NCI-H2227 treated with DMSO at 0.1 percent for 48 hours (cell line): ENCODE results near the gene CCDC157.

Source experiments
- DNase-seq: peaks from one replicate; lab custom pipeline; 2025; lab: John Stamatoyannopoulos, UW

Gene CCDC157

DNA sequence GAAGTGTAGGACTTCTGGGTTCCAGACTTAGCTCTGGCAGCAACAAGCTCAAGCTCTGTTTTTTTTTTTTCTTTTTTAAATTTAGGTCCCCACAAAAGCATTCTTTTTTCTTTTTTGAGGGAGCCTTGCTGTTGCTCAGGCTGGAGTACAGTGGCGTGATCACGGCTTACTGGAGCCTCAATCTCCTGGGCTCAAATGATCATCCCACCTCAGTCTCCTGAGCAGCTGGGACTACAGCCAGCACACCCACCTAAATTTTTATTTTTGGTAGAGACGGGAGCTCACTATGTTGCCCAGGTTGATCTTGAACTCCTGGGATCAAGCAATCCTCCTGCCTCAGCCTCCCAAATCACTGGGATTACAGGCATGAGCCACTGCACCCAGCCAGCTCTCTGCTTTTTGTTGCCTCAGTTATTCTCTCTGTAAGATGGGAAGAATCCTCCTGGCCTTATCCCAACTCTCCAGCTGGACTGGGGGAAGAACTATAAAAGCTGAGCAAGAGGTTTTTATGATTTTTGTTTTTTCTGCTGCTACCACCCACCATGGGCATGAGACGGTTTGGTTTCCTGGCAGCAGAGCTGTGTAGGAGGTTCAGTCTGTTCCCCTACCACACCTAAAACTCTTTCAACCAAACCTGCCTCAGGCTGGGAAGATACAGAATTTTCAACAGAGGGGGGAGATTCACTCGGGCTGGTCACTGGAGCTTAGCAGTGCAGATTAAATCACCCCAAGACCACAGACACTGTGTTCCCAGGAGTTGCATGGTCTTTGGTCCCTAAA is 57.1 kb downstream of the CCDC157 start:
- DNase-seq: no peak

DNA sequence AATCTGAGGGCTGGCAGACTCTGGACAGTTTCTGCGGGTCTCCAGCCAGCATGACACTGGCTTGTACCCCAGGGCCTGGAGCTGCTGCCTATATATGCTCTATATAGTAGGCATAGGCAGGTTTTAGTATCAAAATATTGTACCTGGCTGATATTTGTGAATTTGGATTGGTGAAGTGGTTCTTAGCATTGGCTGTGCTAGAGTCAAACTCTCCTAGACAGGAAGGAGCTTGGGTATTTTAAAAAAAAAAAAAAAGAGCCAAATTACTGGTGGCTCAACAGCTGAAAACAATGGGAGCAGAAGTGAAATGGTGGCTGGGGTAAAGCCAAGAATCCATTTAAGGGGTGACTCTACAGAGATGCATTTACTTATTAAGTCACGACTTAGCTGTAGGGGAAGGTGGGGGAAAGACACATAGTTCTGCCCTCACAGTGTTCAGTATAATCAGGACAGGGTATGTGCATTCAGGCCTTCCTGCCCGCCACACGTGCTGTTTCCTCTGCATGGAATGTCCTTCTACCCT is 57.8 kb downstream of the CCDC157 start:
- DNase-seq: no peak

DNA sequence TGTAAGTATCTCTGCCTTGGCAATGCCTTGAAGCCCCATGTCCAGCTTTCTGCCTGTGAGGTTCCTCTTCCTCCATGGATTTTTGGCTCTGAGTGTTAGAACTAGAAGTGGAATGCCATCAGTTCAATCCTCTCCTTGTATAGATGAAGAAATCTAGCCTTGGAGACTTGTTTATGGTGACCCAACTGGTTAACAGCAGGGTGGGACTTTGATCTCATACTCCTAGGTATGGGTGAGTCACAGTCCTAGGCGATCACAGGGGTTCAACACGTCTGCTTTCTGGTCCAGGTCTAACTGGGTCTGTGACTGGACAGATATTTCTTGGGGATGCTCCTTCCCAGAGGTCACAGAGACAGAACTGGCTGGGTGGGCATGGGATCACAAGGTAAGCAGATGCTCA is 59.6 kb downstream of the CCDC157 start:
- no peak for DNase-seq

DNA sequence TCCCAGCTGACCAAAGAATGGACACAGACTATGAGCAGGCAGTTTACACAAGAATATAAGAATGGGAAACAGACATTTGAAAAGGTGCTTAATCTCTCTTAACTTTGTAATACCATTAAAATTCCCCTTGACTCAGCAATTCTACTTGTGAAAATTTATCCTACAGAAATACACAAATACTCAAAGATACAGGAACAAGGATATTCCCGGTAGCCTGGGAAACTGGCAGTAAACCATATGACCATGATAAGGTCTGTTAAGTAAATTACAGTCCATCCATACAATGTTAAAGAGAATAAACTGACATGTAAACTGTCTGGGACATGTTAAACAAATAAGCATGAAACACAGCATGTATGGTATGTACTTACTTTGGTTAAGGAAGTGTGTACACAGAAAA is 60.0 kb downstream of the CCDC157 start:
- no peak for DNase-seq

DNA sequence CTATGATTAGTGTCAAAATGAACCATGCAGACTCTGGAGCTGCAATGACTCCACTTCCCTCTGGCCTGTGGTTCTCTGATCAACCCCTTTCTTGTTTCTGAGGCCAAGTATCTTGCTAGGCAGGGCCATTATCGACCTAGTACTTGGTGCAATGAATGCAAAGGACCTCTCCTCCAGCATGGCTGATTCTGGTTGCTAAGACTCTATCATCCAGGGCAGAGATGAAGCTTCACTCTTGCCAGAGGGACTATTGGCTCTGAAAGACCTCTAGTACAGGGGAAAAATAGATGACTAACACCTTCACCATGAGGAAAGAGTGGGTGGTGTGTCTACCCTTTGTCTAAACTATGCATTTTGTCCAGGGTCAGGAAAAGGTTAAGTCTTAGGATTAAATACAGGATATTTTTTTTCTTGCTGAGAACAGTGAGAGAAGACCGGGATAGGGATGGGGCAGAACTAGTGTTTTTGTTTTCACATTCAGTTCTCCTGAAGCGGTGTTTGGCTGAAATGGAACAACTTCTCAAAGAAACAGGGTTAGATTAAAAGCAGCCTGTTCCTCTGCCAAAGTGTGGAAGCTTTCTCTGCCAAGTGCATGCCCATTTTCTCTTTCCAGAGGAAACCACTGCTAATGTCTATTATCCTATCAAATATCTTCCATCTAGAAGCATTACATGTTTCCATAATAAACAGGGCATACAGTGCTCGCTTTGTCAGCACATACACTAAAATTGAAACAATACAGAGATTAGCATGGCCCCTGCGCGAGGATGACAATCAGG is 63.7 kb downstream of the CCDC157 start:
- DNase-seq: no peak

DNA sequence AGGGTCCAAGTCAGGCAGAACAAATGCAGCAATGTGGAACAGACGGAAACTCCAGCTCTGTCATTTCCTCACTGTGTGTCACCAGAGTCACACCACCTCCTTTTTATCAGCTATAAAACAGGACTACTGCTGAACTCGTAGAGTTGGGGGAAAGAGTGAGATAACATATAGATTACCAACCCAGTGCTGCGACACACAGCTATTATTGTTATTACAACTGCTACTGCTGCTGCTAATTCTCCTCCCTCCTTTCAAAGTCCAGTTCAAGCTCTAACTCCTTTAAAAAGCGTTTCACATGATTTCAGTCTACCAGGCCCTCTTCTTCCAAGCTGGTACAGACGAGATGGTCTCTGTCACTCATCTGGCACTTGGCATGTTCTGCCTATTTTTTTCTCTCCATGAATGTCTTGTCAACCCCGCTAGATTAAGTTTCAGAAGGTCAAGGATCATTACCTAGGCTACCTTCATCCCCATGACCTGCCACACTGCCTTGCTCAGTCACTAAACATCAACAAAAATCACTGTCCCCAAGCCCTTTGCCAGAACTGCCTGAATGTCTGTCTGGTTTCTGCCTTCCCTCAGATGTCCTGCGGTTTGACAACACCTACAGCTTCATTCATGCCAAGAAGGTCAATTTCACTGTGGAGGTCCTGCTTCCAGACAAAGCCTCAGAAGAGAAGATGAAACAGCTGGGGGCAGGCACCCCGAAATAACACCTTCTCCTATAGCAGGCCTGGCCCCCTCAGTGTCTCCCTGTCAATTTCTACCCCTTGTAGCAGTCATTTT is 65.1 kb downstream of the CCDC157 start:
- DNase-seq: no peak

DNA sequence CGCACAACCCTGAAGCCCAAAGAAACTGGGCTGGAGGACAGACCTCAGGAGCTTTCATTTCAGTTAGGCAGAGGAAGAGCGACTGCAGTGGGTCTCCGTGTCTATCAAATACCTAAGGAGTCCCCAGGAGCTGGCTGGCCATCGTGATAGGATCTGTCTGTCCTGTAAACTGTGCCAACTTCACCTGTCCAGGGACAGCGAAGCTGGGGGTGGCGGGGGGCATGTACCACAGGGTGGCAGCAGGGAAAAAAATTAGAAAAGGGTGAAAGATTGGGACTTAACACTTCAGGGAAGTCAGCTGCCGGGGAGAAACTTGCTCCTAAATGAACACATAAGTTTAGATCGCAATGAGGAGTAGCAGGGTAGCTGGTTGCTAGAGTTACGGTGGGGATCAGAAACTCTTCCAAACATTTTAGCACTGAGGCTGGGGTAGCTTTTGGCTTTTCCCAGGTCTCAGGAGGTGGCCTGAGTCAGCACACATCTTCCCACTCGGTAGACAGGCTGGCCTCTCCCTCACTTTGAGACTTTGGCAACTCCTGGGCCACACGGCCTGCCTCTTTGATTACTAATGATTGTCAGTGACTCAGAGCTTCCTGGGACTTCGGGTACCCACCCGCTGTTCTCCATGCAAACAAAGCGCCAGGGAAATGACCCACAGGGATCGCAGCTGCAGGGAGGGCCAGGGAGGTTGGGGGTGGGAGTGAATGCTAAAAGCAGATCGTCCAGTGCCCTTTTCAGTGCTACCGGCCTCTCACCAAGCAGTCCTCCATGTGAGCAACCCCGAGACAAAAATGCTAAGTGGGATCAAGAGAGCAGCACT is 65.9 kb downstream of the CCDC157 start:
- no peak for DNase-seq

DNA sequence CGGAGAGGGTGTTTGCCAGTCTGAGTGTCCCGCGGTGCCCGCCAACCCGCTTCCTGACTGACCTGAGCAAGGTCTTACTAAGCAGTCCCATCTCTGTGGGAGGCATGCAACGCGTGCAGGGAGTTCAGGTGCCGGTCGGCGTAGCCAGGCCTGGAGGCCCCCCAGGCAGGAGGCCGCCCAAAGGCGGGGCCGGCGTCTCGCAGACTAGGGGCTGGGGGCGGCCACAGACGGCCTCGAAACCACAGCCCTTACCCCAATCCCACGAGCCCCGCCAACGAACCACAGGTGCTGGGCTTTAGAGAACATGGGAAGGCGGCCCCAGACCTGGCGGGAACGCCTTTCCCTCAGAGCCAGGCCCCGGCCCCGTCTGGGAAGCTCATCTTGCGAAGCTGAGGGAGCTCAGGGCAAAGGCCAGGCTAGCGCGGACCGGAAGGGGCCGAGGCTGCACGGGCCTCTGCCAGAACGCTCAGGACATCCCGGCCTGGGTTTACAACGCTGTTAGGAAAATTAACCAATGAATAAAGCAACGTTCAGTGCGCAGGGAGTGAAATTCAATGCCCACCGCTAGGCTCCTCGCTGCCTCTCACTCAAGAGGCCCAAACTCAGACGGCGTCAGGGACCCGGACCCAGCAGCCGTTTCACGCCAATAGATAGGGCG is 66.6 kb downstream of the CCDC157 start:
- DNase-seq: no peak

DNA sequence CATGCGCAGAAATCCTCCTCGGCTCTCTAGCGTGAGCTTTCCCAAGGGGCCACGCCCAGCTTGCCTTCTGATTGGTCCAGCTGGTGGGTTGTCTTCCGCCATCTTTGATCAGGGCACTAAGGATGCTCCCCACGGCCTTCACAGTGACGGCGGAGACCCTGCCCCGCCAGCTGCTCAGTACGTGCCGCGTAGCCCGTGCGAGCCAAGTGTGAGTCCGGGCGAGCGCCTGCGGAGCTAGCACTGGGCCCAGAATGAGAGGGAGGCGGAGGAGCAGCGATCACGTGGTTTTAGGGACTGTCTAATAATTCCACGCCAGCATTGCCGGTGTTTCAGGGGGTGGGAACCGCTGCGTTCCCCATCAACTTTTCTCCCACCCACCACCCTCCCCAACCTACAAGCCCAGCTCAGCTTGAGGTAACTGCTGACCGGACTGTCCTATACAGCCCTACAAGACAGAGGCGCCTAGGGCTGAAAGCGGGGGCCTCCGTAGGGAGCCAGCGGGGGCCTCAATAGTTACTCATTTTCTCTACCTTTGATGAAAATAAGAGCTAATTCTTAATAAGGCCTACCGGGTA is 67.2 kb downstream of the CCDC157 start:
- peak; percentile 97 for DNase-seq

DNA sequence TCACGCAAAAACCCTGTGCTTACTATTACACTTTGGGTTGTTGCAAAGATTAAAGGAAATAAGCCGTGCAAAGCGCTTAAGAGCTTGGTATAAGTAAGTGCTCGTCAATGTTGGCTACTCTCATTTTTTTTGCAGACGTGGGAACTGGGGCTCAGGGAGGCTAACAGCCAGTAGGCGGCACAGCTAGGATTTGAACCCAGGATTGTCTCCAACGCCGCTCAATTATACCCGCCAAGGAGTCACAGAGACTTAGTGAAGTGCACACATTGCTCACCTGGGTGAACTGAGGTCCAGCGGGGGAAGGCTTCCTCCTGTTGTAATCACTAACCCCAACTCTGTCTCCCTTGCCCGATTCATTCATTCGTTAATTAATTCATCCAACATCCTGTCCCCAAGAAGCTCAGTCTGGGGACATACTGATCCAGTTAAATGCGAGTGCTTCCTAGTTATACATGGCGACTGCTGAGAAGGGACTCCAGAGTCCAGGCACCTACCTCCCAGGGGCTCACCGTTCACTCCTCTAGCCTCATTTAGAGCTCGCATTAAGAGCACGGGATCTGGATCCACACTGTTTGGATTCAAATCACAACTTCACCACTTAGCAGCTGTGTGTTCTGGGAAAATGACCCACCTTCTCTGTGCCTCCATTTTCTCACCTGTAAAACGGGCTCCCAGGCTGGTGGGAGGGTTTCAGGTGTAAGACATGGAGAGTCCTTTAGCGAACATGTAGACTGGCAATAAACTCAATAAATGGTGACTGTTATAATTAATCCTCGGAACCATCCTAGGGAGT is 67.9 kb downstream of the CCDC157 start:
- DNase-seq: no peak

DNA sequence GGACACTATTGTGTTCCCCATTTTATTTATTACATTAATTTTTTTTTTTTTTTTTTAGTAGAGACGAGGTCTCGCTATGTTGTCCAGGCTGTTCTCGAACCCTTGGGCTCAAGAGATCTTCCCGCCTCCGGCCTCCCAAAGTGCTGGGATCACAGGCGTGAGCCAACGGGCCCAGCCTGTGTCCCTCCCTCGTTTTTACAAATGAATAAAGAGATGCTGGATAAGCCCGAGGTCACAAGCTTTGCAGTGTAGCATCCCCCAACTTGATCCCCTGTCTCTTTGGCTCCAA is 68.5 kb downstream of the CCDC157 start:
- no peak for DNase-seq

DNA sequence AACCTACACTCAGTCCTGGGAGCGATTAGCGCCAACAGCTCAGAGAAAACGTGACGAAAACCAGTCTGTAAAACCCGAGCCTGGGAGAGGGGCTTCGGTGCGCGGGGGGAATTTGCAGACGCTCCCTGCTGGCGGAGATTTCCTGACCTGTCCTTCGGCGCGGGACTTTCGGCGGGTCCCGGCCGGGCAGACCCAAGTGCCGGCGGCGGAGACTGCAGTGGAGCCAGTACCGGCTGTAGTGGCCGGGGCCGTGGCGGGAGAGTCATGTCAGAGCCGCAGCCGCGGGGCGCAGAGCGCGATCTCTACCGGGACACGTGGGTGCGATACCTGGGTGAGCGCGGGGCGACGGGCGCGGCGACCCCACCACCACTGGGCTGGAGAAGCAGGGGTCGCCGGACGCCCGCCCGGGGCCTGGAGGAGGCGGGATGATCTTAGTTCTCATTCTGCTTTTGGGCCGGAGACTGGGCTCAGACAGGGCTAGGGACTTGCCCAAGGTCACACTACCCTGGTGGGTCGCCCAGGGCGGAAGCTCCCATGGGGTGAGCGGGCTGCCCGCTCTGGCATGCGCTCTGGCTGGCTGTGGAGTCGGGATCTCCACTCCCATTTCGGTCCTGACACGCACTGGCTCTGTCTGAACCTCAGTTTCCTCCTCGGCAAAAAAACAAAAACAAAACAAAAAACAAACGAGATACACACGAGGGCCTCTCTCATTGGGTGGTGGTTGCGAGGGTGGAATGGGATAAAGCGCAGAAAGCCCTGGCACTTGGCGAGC is 69.0 kb downstream of the CCDC157 start, which contains the start of gene MTFP1:
Gene MTFP1, plus strand, starts transcription at position 153 of the 772 bp plus-strand sequence. Its CDS starts 112 bp downstream, at position 265.
- DNase-seq: peak; percentile 53
